Esophagus muscularis mucosa (tissue), 4 donors: ENCODE results near the gene EVL. TPM values are rescaled to one million over a fixed set of nuclear protein-coding genes. Genes with fewer than 3 reads are reported as not detected.

Experiments used
- DNase-seq: peaks from one replicate; pipeline ENCODE4 v3.0.0-alpha.2; 2017; ENCODE audit errors: extremely low spot score
- H3K27ac ChIP-seq, 4 donors: fragments of 200-600 bp; sonication (generic); replicated peaks in 1 of 4; 1 replicate in 3 of 4; 2 replicates in 1 of 4; pipeline ENCODE4 v1.5.1; 2016 to 2019; ENCODE audit warnings: mild to moderate bottlenecking in 1 of 4
- H3K27me3 ChIP-seq, 4 donors: fragments of 200-600 bp; sonication (generic); one replicate each; pipeline versions ENCODE4 v1.5.1 to v1.6.0; 2016 to 2019
- H3K36me3 ChIP-seq, 4 donors: fragments of 200-600 bp; sonication (generic); one replicate each; pipeline ENCODE4 v1.5.1; 2016 to 2019
- H3K4me1 ChIP-seq, 4 donors: fragments of 200-600 bp; sonication (generic); one replicate each; pipeline ENCODE4 v1.5.1; 2016 to 2019
- H3K4me3 ChIP-seq, 4 donors: fragments of 200-600 bp; sonication (generic); 1 replicate in 2 of 4; 2 replicates in 2 of 4; pipeline ENCODE4 v1.5.1; 2016 to 2019; ENCODE audit warnings: mild to moderate bottlenecking in 4 of 4, moderate library complexity in 1 of 4
- H3K9me3 ChIP-seq, 4 donors: fragments of 200-600 bp; sonication (generic); 1 replicate in 3 of 4; 2 replicates in 1 of 4; pipeline ENCODE4 v1.5.1; 2016 to 2019
- EP300 ChIP-seq: sonication (generic); formaldehyde crosslinking; IDR thresholded peaks from one replicate; pipeline ENCODE4 v1.6.1; 2017; ENCODE audit warnings: antibody characterized with exemption
- POLR2A ChIP-seq: fragments of 450-650 bp; IDR thresholded peaks from one replicate; pipeline ENCODE4 v1.6.1; 2017; ENCODE audit warnings: antibody characterized with exemption, moderate library complexity, mild to moderate bottlenecking, low read depth
- POLR2AphosphoS5 ChIP-seq, 2 donors: sonication (generic); formaldehyde crosslinking; IDR thresholded peaks; one replicate each; pipeline ENCODE4 v1.6.1; 2017; ENCODE audit warnings: antibody characterized with exemption in 2 of 2
- WGBS: methylation state at CpG from one replicate; pipeline ENCODE4 v1.1.5; 2018; 5-methylcytosine and 5-hydroxymethylcytosine counted together
- intact Hi-C: fragments of 100-400 bp; cut with DNase I; formaldehyde crosslinking; loops from one replicate; pipeline ENCODE4 v1.15.1; 2023
- small RNA-seq, 3 donors: library from RNA; depleted of rRNA; stranded (forward); fragments of <200 nt; gene quantifications; one replicate each; pipeline ENCODE3, GENCODE V24; 2016
- total RNA-seq, 4 donors: library from RNA; depleted of rRNA; stranded (reverse); fragments of >200 nt; gene quantifications; one replicate each; pipeline versions ENCODE4 v1.1.0 to v1.2.1, GENCODE V29; 2016
- TF ChIP-seq, protein P1 (sequence below), 3 experiments: fragments of 200-600 bp in 2 of 3; fragments of 450-650 bp in 1 of 3; sonication (generic) in 2 of 3; IDR thresholded peaks; one replicate each; pipeline ENCODE4 v1.5.1; 2017 to 2019; ENCODE audit warnings: antibody characterized with exemption in 3 of 3, mild to moderate bottlenecking in 2 of 3, moderate library complexity in 1 of 3

The EVL gene
- total RNA-seq, 4 donors from 2014 or later, result 27.0 to 43.9 (median 37.3) TPM

DNA sequence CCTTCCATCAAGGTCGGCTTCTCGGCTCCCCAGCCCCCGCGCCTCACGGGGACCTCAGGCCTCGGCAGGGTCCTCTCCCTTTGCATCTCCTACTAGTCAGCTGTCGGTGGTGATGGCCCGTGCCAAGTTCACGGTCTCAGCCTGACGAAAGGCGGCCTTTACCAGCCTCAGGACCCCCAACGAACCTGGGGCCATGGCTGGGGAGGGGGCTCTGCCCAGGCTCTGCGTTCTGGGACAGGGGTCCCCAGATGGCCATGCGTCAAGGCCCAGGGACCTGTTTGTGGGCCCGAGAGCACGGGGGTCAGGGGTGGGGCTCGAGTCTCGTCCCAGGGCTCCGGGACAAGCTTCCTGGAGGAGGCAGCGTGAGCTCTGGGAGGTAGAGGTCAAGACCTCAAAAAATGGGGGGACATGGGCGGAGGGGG, 127.0 kb downstream of the EVL start:
- DNase-seq, result no peak

DNA sequence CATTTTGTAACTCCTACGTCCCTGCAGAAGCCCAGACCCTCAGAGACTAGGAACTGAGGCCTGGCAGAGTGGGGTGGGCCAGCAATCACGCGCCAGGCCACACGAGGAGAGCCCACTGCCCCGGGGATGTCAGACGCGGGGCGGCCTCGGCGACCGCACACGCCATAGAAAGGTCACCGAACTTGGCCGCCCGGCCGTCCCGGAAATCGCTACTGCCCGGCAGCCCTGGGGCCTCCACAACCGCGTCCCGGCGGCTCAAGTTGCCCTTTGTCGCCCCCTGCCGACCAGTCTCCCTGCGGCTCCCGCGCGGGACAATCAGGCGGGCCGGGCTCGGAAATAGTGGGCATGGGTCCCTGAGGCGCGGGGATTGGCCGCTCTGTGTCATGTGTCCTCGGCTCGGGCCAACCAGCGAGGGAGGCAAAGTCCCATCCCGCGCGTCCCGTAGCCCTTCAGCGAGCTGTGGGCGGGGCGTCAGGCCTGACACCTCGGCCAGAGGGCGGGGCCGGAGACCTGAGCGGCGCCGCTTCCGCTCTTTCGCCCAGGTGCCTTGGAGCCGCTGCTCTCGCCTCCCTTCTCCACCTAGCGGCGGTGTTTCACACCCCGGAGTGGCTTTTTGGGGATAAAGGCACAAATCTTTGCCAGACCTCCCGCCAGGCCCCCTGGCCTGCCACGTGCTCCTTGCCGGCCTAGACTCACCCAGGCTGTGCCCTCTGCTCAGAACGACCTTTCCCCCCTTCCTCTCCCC, 127.6 kb downstream of the EVL start:
- Histone ChIP-seq H3K4me3 (peak overlapping the region; percentile 51 to 58 (median 53)), H3K27me3 (no peaks in the 10 kb centered on the region), H3K36me3 (no peaks in the 10 kb centered on the region), H3K9me3 (no peaks in the 10 kb centered on the region), H3K27ac (peak overlapping the region; percentile 87 to 95 (median 90)), H3K4me1 (peaks cover 14 to 21% (median 19%) of the 10 kb centered on the region in 4 donors)
- no peak for TF ChIP-seq EP300
- peak; percentile 86 to 87 for TF ChIP-seq POLR2AphosphoS5 (IDR thresholded peaks at IDR 0.05)
- peak; percentile 39 for TF ChIP-seq POLR2A
- TF ChIP-seq, protein P1, sequence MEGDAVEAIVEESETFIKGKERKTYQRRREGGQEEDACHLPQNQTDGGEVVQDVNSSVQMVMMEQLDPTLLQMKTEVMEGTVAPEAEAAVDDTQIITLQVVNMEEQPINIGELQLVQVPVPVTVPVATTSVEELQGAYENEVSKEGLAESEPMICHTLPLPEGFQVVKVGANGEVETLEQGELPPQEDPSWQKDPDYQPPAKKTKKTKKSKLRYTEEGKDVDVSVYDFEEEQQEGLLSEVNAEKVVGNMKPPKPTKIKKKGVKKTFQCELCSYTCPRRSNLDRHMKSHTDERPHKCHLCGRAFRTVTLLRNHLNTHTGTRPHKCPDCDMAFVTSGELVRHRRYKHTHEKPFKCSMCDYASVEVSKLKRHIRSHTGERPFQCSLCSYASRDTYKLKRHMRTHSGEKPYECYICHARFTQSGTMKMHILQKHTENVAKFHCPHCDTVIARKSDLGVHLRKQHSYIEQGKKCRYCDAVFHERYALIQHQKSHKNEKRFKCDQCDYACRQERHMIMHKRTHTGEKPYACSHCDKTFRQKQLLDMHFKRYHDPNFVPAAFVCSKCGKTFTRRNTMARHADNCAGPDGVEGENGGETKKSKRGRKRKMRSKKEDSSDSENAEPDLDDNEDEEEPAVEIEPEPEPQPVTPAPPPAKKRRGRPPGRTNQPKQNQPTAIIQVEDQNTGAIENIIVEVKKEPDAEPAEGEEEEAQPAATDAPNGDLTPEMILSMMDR (IDR thresholded peaks at IDR 0.05), result peak; percentile 86 to 93 (median 87)
- DNase-seq, result peak; percentile 100
- no CpG with 5 or more reads among the region's 62 CpGs for WGBS
- intact Hi-C loops, result loop anchor here (2.0 to 5.0 kb wide), 2 partner anchors 86 to 184 kb away; partner anchors contain the start of gene WDR25

More for the DNA sequence above, 127.0 kb downstream of the EVL start:
- WGBS, result 58% methylated on average over 13 of the region's 21 CpGs
- no peak for TF ChIP-seq POLR2AphosphoS5 (IDR thresholded peaks at IDR 0.05)
- TF ChIP-seq POLR2A, result no peak
- TF ChIP-seq, protein P1 (IDR thresholded peaks at IDR 0.05), result no peak
- TF ChIP-seq EP300, result no peak
- intact Hi-C loops, result loop anchor here (2.0 to 5.0 kb wide), 2 partner anchors 85 to 185 kb away; partner anchors contain the start of gene WDR25
- no peaks in the 10 kb centered on the region for H3K36me3 ChIP-seq
- H3K4me1 ChIP-seq, result peaks cover 14 to 21% (median 19%) of the 10 kb centered on the region in 4 donors
- H3K4me3 ChIP-seq, result peak overlapping the region; percentile 51 to 58 (median 53)
- no peaks in the 10 kb centered on the region for H3K27me3 ChIP-seq
- H3K27ac ChIP-seq, result peak overlapping the region; percentile 87 to 95 (median 90)
- no peaks in the 10 kb centered on the region for H3K9me3 ChIP-seq

Small RNAs within 50 kb of the gene (small RNA-seq; reads per million reads assigned to genes)
- gene MIR151B, result 2.5 to 6.6 (median 3.3) reads per million in 3 donors
- gene MIR342, result 64.9 to 96.5 (median 80.9) reads per million in 3 donors

Other genes with a start within 250 kb of the EVL start
- gene DEGS2, start 94.2 kb downstream of the EVL start, total RNA-seq, result under 1 TPM in 3 of 4 donors, not detected in 1; 0.06 to 0.33 (median 0.11) TPM
- 10 to 100 TPM; 54.8 to 83.4 (median 62.7) TPM for gene YY1, start 173.7 kb downstream of the EVL start, total RNA-seq
- gene SLC25A29, start 241.0 kb downstream of the EVL start, total RNA-seq, result 10 to 100 TPM; 37.4 to 63.0 (median 49.2) TPM